DND-41 (cell line): Measurements from ENCODE around the gene MAPK10.

Experiments used
- EZH2 ChIP-seq: IDR thresholded peaks from 3 replicates; pipeline ENCODE4 v1.6.1; 2012; ENCODE audit warnings: borderline replicate concordance, low read depth, mild to moderate bottlenecking, moderate library complexity, low read length, inconsistent platforms; ENCODE audit not compliant: severe bottlenecking
- TF ChIP-seq, protein P1 (sequence below): IDR thresholded peaks from 2 replicates; pipeline ENCODE4 v1.5.1; 2012; ENCODE audit warnings: borderline replicate concordance, low read length, moderate library complexity, mild to moderate bottlenecking; ENCODE audit not compliant: poor library complexity, severe bottlenecking; ENCODE audit errors: extremely low read depth

DNA sequence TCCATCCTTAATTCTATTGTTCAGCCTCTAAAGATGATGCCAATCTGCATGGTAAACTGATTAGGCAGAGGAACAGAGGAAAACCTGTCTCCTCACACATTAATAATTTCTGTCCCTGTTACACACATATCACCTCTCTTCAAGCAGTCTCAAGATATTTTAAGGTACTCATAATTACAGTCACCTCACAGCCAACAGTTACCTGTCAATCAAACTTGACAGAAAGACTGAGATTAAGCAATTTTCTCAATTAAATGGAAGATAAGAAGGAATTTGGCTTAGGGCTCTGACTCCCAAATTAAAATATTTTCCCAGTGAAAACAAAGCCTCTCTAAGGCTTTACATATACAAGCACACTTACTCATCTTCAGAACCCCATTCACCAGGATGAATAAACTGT lies 85.2 kb downstream of the MAPK10 start:
- TF ChIP-seq, protein P1, sequence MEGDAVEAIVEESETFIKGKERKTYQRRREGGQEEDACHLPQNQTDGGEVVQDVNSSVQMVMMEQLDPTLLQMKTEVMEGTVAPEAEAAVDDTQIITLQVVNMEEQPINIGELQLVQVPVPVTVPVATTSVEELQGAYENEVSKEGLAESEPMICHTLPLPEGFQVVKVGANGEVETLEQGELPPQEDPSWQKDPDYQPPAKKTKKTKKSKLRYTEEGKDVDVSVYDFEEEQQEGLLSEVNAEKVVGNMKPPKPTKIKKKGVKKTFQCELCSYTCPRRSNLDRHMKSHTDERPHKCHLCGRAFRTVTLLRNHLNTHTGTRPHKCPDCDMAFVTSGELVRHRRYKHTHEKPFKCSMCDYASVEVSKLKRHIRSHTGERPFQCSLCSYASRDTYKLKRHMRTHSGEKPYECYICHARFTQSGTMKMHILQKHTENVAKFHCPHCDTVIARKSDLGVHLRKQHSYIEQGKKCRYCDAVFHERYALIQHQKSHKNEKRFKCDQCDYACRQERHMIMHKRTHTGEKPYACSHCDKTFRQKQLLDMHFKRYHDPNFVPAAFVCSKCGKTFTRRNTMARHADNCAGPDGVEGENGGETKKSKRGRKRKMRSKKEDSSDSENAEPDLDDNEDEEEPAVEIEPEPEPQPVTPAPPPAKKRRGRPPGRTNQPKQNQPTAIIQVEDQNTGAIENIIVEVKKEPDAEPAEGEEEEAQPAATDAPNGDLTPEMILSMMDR, result no peak
- no peak for TF ChIP-seq EZH2
